Activated naive CD4-positive, alpha-beta T cell (primary cell): Measurements from ENCODE around the gene DCBLD1.
"Not testable (repeated sequence)": the region's sequence is repeated elsewhere in the genome, so short reads cannot be mapped to it uniquely, and the experiment has no call there.

ENCODE experiments used
- DNase-seq, 4 experiments: peaks; one replicate each; lab custom pipeline; 2025; lab: John Stamatoyannopoulos, UW

DCBLD1 gene

GRCh38 chr6:117498159-117498558 lies 15.7 kb downstream of the DCBLD1 start:
- DNase-seq, result no peak

- DNase-seq, result no peak
Observed at GRCh38 chr6:117501722-117502121, 19.2 kb downstream of the DCBLD1 start.

GRCh38 chr6:117502580-117502979 lies 20.1 kb downstream of the DCBLD1 start:
- no peak for DNase-seq

GRCh38 chr6:117503211-117503610 lies 20.7 kb downstream of the DCBLD1 start:
- no peak for DNase-seq

GRCh38 chr6:117504478-117505144 lies 22.1 kb downstream of the DCBLD1 start:
- no peak for DNase-seq

- no peak for DNase-seq
Observed at GRCh38 chr6:117505311-117505710, 22.8 kb downstream of the DCBLD1 start.

GRCh38 chr6:117506180-117506835 lies 23.8 kb downstream of the DCBLD1 start:
- no peak for DNase-seq

GRCh38 chr6:117506907-117507306 lies 24.4 kb downstream of the DCBLD1 start:
- no peak for DNase-seq

- no peak for DNase-seq
Observed at GRCh38 chr6:117508450-117508971, 26.0 kb downstream of the DCBLD1 start.

- no peak for DNase-seq
Observed at GRCh38 chr6:117509021-117509420, 26.5 kb downstream of the DCBLD1 start.

- DNase-seq, result no peak
Observed at GRCh38 chr6:117512056-117512828, 29.8 kb downstream of the DCBLD1 start.

GRCh38 chr6:117512987-117513573 lies 30.6 kb downstream of the DCBLD1 start:
- DNase-seq, result no peak

GRCh38 chr6:117513778-117514365 lies 31.4 kb downstream of the DCBLD1 start:
- no peak for DNase-seq

GRCh38 chr6:117514655-117515054 lies 32.2 kb downstream of the DCBLD1 start:
- no peak for DNase-seq

GRCh38 chr6:117515326-117515725 lies 32.9 kb downstream of the DCBLD1 start:
- DNase-seq, result no peak

- not testable (repeated sequence) for DNase-seq
Observed at GRCh38 chr6:117517995-117518394, 35.5 kb downstream of the DCBLD1 start.

GRCh38 chr6:117518870-117519269 lies 36.4 kb downstream of the DCBLD1 start:
- no peak for DNase-seq

- DNase-seq, result no peak
Observed at GRCh38 chr6:117520603-117521395, 38.3 kb downstream of the DCBLD1 start.

GRCh38 chr6:117521791-117522502 lies 39.5 kb downstream of the DCBLD1 start:
- no peak for DNase-seq

- DNase-seq, result no peak
Observed at GRCh38 chr6:117525607-117526006, 43.1 kb downstream of the DCBLD1 start.
